DND-41 (cell line): Measurements from ENCODE around the gene POSTN.

Source experiments
- EZH2 ChIP-seq: IDR thresholded peaks from 3 replicates; pipeline ENCODE4 v1.6.1; 2012; ENCODE audit warnings: borderline replicate concordance, low read depth, mild to moderate bottlenecking, moderate library complexity, low read length, inconsistent platforms; ENCODE audit not compliant: severe bottlenecking
- TF ChIP-seq, protein P1 (sequence below): IDR thresholded peaks from 2 replicates; pipeline ENCODE4 v1.5.1; 2012; ENCODE audit warnings: borderline replicate concordance, low read length, moderate library complexity, mild to moderate bottlenecking; ENCODE audit not compliant: poor library complexity, severe bottlenecking; ENCODE audit errors: extremely low read depth

DNA sequence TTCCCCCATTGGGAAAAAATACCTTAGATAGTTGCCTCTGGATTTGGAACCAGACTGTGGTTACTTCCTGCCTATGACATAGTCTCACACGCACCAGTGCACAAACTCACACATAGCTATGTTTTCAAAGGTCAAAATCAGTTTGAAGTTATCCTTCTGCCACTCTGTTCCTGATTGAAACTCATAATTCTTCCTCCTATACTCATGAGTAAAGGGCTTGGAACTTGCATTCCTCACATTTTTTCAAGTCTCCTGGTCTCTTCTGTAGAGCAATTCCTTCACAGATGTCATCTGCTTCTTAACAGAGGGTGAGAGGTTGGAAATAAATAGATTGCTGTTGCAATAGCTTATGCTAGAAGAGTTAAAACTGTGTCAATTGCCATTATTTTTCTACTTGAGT lies 18.6 kb upstream of the POSTN start:
- TF ChIP-seq, protein P1, sequence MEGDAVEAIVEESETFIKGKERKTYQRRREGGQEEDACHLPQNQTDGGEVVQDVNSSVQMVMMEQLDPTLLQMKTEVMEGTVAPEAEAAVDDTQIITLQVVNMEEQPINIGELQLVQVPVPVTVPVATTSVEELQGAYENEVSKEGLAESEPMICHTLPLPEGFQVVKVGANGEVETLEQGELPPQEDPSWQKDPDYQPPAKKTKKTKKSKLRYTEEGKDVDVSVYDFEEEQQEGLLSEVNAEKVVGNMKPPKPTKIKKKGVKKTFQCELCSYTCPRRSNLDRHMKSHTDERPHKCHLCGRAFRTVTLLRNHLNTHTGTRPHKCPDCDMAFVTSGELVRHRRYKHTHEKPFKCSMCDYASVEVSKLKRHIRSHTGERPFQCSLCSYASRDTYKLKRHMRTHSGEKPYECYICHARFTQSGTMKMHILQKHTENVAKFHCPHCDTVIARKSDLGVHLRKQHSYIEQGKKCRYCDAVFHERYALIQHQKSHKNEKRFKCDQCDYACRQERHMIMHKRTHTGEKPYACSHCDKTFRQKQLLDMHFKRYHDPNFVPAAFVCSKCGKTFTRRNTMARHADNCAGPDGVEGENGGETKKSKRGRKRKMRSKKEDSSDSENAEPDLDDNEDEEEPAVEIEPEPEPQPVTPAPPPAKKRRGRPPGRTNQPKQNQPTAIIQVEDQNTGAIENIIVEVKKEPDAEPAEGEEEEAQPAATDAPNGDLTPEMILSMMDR = no peak
- TF ChIP-seq EZH2 = no peak
